HG03108 (cell line): Measurements from ENCODE around the gene TIRAP.

ENCODE experiments used
- ATAC-seq: cut with Tn5 transposase; IDR thresholded peaks from one replicate; pipeline ENCODE4 v1.9.1; 2021; ENCODE audit warnings: moderate library complexity; ENCODE audit not compliant: unreplicated experiment

Gene TIRAP

GRCh38 chr11:126339863-126340434 is 57.1 kb downstream of the TIRAP start:
- no peak for ATAC-seq

- ATAC-seq = no peak
These were observed 58.2 kb downstream of the TIRAP start for GRCh38 chr11:126340960-126341606.

DNA sequence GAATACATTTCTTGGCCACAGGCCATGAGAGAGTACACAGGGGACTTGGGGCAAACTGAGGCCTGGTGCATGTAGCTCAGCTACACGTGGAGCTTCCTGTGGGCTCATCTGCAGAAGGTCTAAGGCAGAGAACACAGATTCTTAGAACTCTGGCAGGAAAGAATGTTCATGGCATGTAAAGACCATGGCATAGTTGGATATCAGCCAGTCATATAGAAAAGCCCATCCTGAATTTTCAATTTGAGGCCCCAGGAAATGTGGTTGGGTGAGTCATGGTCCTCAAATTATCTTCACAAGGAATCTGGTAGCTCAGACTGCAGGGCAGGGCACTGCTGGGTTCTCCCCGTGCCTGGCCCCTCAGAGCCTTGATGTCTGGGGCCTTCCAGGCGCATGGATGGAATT is 58.9 kb downstream of the TIRAP start:
- ATAC-seq = no peak

- no peak for ATAC-seq
These were observed 60.2 kb downstream of the TIRAP start for GRCh38 chr11:126343051-126343450.
